KOPT-K1 (cell line): ENCODE measurements around the gene DDX10.

Experiments
- H3K27ac ChIP-seq: fragments of 200-600 bp; sonication (generic); 2 replicates; pipeline ENCODE4 v1.5.1; 2016; ENCODE audit warnings: antibody characterized with exemption, mild to moderate bottlenecking, low read depth, low read length; ENCODE audit not compliant: poor library complexity, severe bottlenecking
- H3K36me3 ChIP-seq: fragments of 200-600 bp; sonication (generic); 2 replicates; pipeline ENCODE4 v1.5.1; 2017; ENCODE audit warnings: antibody characterized with exemption, mild to moderate bottlenecking, low read length, moderate library complexity; ENCODE audit not compliant: insufficient read depth
- H3K9me3 ChIP-seq: fragments of 200-600 bp; sonication (generic); 2 replicates; pipeline ENCODE4 v1.5.1; 2017; ENCODE audit warnings: antibody characterized with exemption, low read length, mild to moderate bottlenecking; ENCODE audit not compliant: insufficient read depth, poor library complexity, severe bottlenecking

The DDX10 gene

GRCh38 chr11:108965306-108966001, 300.6 kb downstream of the DDX10 start:
- no peaks in the 10 kb centered on the region for H3K36me3 ChIP-seq
- H3K9me3 ChIP-seq = no peaks in the 10 kb centered on the region
- no peak overlapping the region for H3K27ac ChIP-seq

- H3K36me3 ChIP-seq = no peaks in the 10 kb centered on the region
- no peak overlapping the region for H3K27ac ChIP-seq
- H3K9me3 ChIP-seq = no peaks in the 10 kb centered on the region
These were observed 301.3 kb downstream of the DDX10 start for GRCh38 chr11:108966206-108966605.

GRCh38 chr11:108966978-108967377, 302.1 kb downstream of the DDX10 start:
- H3K36me3 ChIP-seq = no peaks in the 10 kb centered on the region
- no peaks in the 10 kb centered on the region for H3K9me3 ChIP-seq
- no peak overlapping the region for H3K27ac ChIP-seq

- no peak overlapping the region for H3K27ac ChIP-seq
- H3K9me3 ChIP-seq = no peaks in the 10 kb centered on the region
- no peaks in the 10 kb centered on the region for H3K36me3 ChIP-seq
These were observed 302.7 kb downstream of the DDX10 start for GRCh38 chr11:108967571-108967970.

GRCh38 chr11:108970221-108970991, 305.5 kb downstream of the DDX10 start:
- no peak overlapping the region for H3K27ac ChIP-seq
- no peaks in the 10 kb centered on the region for H3K9me3 ChIP-seq
- H3K36me3 ChIP-seq = no peaks in the 10 kb centered on the region

GRCh38 chr11:108973402-108974162, 308.7 kb downstream of the DDX10 start:
- Histone ChIP-seq H3K27ac (no peak overlapping the region), H3K9me3 (no peaks in the 10 kb centered on the region), H3K36me3 (no peaks in the 10 kb centered on the region)

- no peak overlapping the region for H3K27ac ChIP-seq
- H3K9me3 ChIP-seq = no peaks in the 10 kb centered on the region
- H3K36me3 ChIP-seq = no peaks in the 10 kb centered on the region
These were observed 310.2 kb downstream of the DDX10 start for GRCh38 chr11:108975026-108975425.

GRCh38 chr11:108975641-108976071, 310.8 kb downstream of the DDX10 start:
- H3K36me3 ChIP-seq = no peaks in the 10 kb centered on the region
- H3K27ac ChIP-seq = no peak overlapping the region
- no peaks in the 10 kb centered on the region for H3K9me3 ChIP-seq

- Histone ChIP-seq H3K9me3 (no peaks in the 10 kb centered on the region), H3K27ac (no peak overlapping the region)
These were observed 319.0 kb downstream of the DDX10 start for GRCh38 chr11:108983636-108984420.

GRCh38 chr11:108984523-108984922, 319.7 kb downstream of the DDX10 start:
- Histone ChIP-seq H3K9me3 (no peaks in the 10 kb centered on the region), H3K36me3 (no peaks in the 10 kb centered on the region), H3K27ac (no peak overlapping the region)

More at GRCh38 chr11:108983636-108984420, 319.0 kb downstream of the DDX10 start:
- no peaks in the 10 kb centered on the region for H3K36me3 ChIP-seq

- Histone ChIP-seq H3K27ac (no peak overlapping the region), H3K36me3 (no peaks in the 10 kb centered on the region)
These were observed 320.5 kb downstream of the DDX10 start for GRCh38 chr11:108985236-108985944.

GRCh38 chr11:108985945-108986279, 321.0 kb downstream of the DDX10 start:
- H3K27ac ChIP-seq = no peak overlapping the region
- H3K36me3 ChIP-seq = no peaks in the 10 kb centered on the region
- H3K9me3 ChIP-seq = no peaks in the 10 kb centered on the region

More at GRCh38 chr11:108985236-108985944, 320.5 kb downstream of the DDX10 start:
- no peaks in the 10 kb centered on the region for H3K9me3 ChIP-seq
